OCI-LY7 (cell line): Measurements from ENCODE around the gene APOBEC3C.

Experiments
- EZH2phosphoT487 ChIP-seq: fragments of 200-600 bp; sonication (generic); IDR thresholded peaks from 2 replicates; pipeline ENCODE4 v1.6.1; 2018; ENCODE audit warnings: low read depth, borderline replicate concordance, mild to moderate bottlenecking, mixed run types, antibody characterized with exemption, low read length, moderate library complexity, mixed read lengths
- TF ChIP-seq, protein P1 (sequence below): fragments of 200-600 bp; sonication (generic); conservative IDR thresholded peaks from 2 replicates; pipeline ENCODE4 v1.5.1; 2014; ENCODE audit warnings: mild to moderate bottlenecking, antibody characterized with exemption, low read length, moderate library complexity, mixed read lengths

DNA sequence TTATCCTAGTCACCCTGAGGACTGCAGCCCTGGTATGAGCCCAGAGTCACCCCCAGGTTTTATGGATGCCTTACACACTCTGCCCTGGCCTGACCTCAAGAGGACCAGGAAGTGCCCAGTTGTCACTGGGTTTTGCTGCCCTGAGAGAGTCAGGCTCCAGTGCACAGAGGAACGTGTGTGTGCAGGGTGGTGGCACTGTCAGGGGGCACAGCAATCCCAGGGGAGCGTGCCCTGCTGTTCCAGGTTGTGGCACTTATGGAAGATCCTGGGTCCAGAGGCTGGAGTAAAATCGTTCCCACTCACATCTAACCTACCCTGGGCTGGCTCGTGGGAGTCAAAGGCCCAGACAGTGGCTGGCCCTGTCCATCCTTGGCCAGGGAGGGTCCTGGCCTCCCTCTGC lies 49.1 kb upstream of the APOBEC3C start:
- TF ChIP-seq, protein P1, sequence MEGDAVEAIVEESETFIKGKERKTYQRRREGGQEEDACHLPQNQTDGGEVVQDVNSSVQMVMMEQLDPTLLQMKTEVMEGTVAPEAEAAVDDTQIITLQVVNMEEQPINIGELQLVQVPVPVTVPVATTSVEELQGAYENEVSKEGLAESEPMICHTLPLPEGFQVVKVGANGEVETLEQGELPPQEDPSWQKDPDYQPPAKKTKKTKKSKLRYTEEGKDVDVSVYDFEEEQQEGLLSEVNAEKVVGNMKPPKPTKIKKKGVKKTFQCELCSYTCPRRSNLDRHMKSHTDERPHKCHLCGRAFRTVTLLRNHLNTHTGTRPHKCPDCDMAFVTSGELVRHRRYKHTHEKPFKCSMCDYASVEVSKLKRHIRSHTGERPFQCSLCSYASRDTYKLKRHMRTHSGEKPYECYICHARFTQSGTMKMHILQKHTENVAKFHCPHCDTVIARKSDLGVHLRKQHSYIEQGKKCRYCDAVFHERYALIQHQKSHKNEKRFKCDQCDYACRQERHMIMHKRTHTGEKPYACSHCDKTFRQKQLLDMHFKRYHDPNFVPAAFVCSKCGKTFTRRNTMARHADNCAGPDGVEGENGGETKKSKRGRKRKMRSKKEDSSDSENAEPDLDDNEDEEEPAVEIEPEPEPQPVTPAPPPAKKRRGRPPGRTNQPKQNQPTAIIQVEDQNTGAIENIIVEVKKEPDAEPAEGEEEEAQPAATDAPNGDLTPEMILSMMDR = no peak
- no peak for TF ChIP-seq EZH2phosphoT487
